GM23248 (cell line): Measurements from ENCODE around the gene TRIM9.

Experiments
- EZH2 ChIP-seq: fragments of 200-600 bp; sonication (generic); IDR thresholded peaks from 2 replicates; pipeline ENCODE4 v1.6.1; 2018; ENCODE audit warnings: antibody characterized with exemption, mild to moderate bottlenecking; ENCODE audit not compliant: insufficient read depth, poor library complexity, severe bottlenecking
- EZH2phosphoT487 ChIP-seq: fragments of 200-600 bp; sonication (generic); IDR thresholded peaks from 2 replicates; pipeline ENCODE4 v1.6.1; 2018; ENCODE audit warnings: antibody characterized with exemption, moderate library complexity, mild to moderate bottlenecking, low read depth; ENCODE audit not compliant: insufficient read depth

DNA sequence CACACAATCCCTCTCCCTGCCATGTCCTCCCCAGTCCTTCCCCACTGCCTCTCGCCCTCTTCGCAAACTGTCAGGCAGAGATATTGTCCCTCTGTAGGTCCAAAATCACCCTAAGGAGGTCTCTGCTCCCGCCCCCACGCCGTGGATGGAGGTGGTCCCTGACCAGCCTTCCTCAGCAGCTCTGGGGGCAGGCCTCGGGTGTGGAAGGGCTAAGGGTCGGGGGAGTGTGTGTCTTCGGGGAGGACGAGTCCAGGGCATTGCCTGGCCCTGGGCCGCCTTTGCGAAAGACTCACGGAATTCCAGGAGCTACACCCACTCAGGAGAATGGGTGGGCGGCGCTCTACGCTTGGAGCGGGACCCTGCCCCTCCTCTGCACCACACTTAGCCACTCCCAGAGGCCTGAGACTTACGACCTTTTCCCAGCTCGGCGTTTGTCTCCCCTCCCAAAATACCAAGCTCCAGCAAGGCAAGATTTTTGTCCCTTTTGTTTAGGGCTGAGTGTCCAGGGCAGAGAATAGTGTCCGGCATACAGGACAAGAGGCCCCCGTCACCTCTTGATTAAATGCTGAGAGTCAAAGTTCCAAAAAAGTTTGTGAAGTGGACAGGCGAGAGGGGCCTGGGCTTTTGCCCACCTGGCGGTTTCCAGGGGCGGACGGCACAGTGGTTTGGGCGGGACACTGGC lies 151.5 kb downstream of the TRIM9 start:
- TF ChIP-seq EZH2 (no peak), EZH2phosphoT487 (no peak)
